IPS DF 4.7 (cell line): ENCODE data around the gene OR6K6.

ENCODE experiments used
- DNase-seq: peaks from one replicate; pipeline ENCODE4 v3.0.0-alpha.2; 2013; ENCODE audit warnings: low spot score; ENCODE audit errors: extremely low read depth

Gene OR6K6

GRCh38 chr1:158801396-158801795 lies 46.9 kb downstream of the OR6K6 start:
- no peak for DNase-seq

GRCh38 chr1:158803678-158804077 lies 49.2 kb downstream of the OR6K6 start:
- DNase-seq = no peak
